Measurements from ENCODE around the gene ZBTB46. TPM values are rescaled to one million over a fixed set of nuclear protein-coding genes. Genes with fewer than 3 reads are reported as not detected.
A peak's percentile ranks its signal among the peaks of the same experiment; 100 is the strongest.
"Not testable (repeated sequence)": the region's sequence is repeated elsewhere in the genome, so short reads cannot be mapped to it uniquely, and the experiment has no call there.

Gene ZBTB46
- total and polyA plus RNA-seq, 4 donors, result 0.50 to 22.7 (median 9.7) TPM

GRCh38 chr20:63851548-63851943, 20.5 kb upstream of the ZBTB46 start:
- 77 to 81% methylated on average over 14 of the region's 14 CpGs for WGBS, 2 donors
- H3K9me3 ChIP-seq (ENCODE audit: control insufficient read depth, low read length); H3K4me1 ChIP-seq (ENCODE audit: control insufficient read depth in 1 of 2, insufficient read depth in 2 of 2, low read length in 2 of 2); H3K36me3 ChIP-seq (ENCODE audit: control insufficient read depth in 1 of 2, insufficient read depth in 2 of 2, low read length in 1 of 2); H3K27ac ChIP-seq (ENCODE audit: low read depth in 1 of 2, low read length in 2 of 2); DNase-seq; H3K27me3 ChIP-seq (ENCODE audit: control insufficient read depth in 1 of 2, insufficient read depth in 2 of 2, low read length in 1 of 2); ATAC-seq (ENCODE audit: low FRiP score); H3K4me3 ChIP-seq (ENCODE audit: low read length in 2 of 2); intact Hi-C loops (cut with DNase I): not testable (repeated sequence)

GRCh38 chr20:63850689-63851547, 19.9 kb upstream of the ZBTB46 start:
- H3K4me1 ChIP-seq (ENCODE audit: control insufficient read depth in 1 of 2, insufficient read depth in 2 of 2, low read length in 2 of 2), result no peaks in the 10 kb centered on the region
- H3K27me3 ChIP-seq (ENCODE audit: control insufficient read depth in 1 of 2, insufficient read depth in 2 of 2, low read length in 1 of 2), result no peaks in the 10 kb centered on the region
- intact Hi-C loops (cut with DNase I), result no loop called here
- H3K4me3 ChIP-seq (ENCODE audit: low read length in 2 of 2), result no peak overlapping the region
- no peaks in the 10 kb centered on the region for H3K36me3 ChIP-seq (ENCODE audit: control insufficient read depth in 1 of 2, insufficient read depth in 2 of 2, low read length in 1 of 2)
- ATAC-seq (ENCODE audit: low FRiP score), result no peak
- DNase-seq, result no peak
- H3K9me3 ChIP-seq (ENCODE audit: control insufficient read depth, low read length), result no peaks in the 10 kb centered on the region
- 57 to 59% methylated on average over 27 of the region's 27 CpGs for WGBS, 2 donors
- H3K27ac ChIP-seq (ENCODE audit: low read depth in 1 of 2, low read length in 2 of 2), result no peak overlapping the region

- H3K36me3 ChIP-seq (ENCODE audit: control insufficient read depth in 1 of 2, insufficient read depth in 2 of 2, low read length in 1 of 2), result no peaks in the 10 kb centered on the region
- H3K9me3 ChIP-seq (ENCODE audit: control insufficient read depth, low read length), result no peaks in the 10 kb centered on the region
- ATAC-seq (ENCODE audit: low FRiP score) (no peak), DNase-seq (no peak)
- H3K4me1 ChIP-seq (ENCODE audit: control insufficient read depth in 1 of 2, insufficient read depth in 2 of 2, low read length in 2 of 2), result no peaks in the 10 kb centered on the region
- H3K27me3 ChIP-seq (ENCODE audit: control insufficient read depth in 1 of 2, insufficient read depth in 2 of 2, low read length in 1 of 2), result no peaks in the 10 kb centered on the region
- no peak overlapping the region for H3K4me3 ChIP-seq (ENCODE audit: low read length in 2 of 2)
- WGBS, 2 donors, result 85 to 87% methylated on average over 27 to 28 of the region's 28 CpGs
- intact Hi-C loops (cut with DNase I), result no loop called here
- no peak overlapping the region for H3K27ac ChIP-seq (ENCODE audit: low read depth in 1 of 2, low read length in 2 of 2)
Observed at GRCh38 chr20:63848003-63848911, 17.2 kb upstream of the ZBTB46 start.

GRCh38 chr20:63847237-63848002, 16.4 kb upstream of the ZBTB46 start:
- H3K4me1 ChIP-seq (ENCODE audit: control insufficient read depth in 1 of 2, insufficient read depth in 2 of 2, low read length in 2 of 2), result no peaks in the 10 kb centered on the region
- no peaks in the 10 kb centered on the region for H3K27me3 ChIP-seq (ENCODE audit: control insufficient read depth in 1 of 2, insufficient read depth in 2 of 2, low read length in 1 of 2)
- H3K36me3 ChIP-seq (ENCODE audit: control insufficient read depth in 1 of 2, insufficient read depth in 2 of 2, low read length in 1 of 2), result no peaks in the 10 kb centered on the region
- intact Hi-C loops (cut with DNase I), result no loop called here
- H3K9me3 ChIP-seq (ENCODE audit: control insufficient read depth, low read length), result no peaks in the 10 kb centered on the region
- WGBS, 2 donors, result 70 to 77% methylated on average over 15 to 16 of the region's 16 CpGs
- no peak for ATAC-seq (ENCODE audit: low FRiP score)
- DNase-seq, result no peak
- H3K27ac ChIP-seq (ENCODE audit: low read depth in 1 of 2, low read length in 2 of 2), result no peak overlapping the region
- H3K4me3 ChIP-seq (ENCODE audit: low read length in 2 of 2), result no peak overlapping the region

GRCh38 chr20:63846888-63847236, 15.8 kb upstream of the ZBTB46 start:
- no peaks in the 10 kb centered on the region for H3K27me3 ChIP-seq (ENCODE audit: control insufficient read depth in 1 of 2, insufficient read depth in 2 of 2, low read length in 1 of 2)
- intact Hi-C loops (cut with DNase I), result no loop called here
- H3K27ac ChIP-seq (ENCODE audit: low read depth in 1 of 2, low read length in 2 of 2), result no peak overlapping the region
- ATAC-seq (ENCODE audit: low FRiP score) (no peak), DNase-seq (no peak)
- H3K9me3 ChIP-seq (ENCODE audit: control insufficient read depth, low read length), result no peaks in the 10 kb centered on the region
- WGBS, 2 donors, result 53 to 56% methylated on average over 3 of the region's 3 CpGs
- H3K4me1 ChIP-seq (ENCODE audit: control insufficient read depth in 1 of 2, insufficient read depth in 2 of 2, low read length in 2 of 2), result no peaks in the 10 kb centered on the region
- no peak overlapping the region for H3K4me3 ChIP-seq (ENCODE audit: low read length in 2 of 2)
- no peaks in the 10 kb centered on the region for H3K36me3 ChIP-seq (ENCODE audit: control insufficient read depth in 1 of 2, insufficient read depth in 2 of 2, low read length in 1 of 2)

- WGBS, 2 donors, result 1 to 2% methylated on average over 19 to 24 of the region's 24 CpGs
- Histone ChIP-seq H3K27me3 (ENCODE audit: control insufficient read depth in 1 of 2, insufficient read depth in 2 of 2, low read length in 1 of 2) (no peaks in the 10 kb centered on the region), H3K9me3 (ENCODE audit: control insufficient read depth, low read length) (no peaks in the 10 kb centered on the region), H3K4me3 (ENCODE audit: low read length in 2 of 2) (no peak overlapping the region), H3K36me3 (ENCODE audit: control insufficient read depth in 1 of 2, insufficient read depth in 2 of 2, low read length in 1 of 2) (no peaks in the 10 kb centered on the region), H3K27ac (ENCODE audit: low read depth in 1 of 2, low read length in 2 of 2) (no peak overlapping the region), H3K4me1 (ENCODE audit: control insufficient read depth in 1 of 2, insufficient read depth in 2 of 2, low read length in 2 of 2) (no peaks in the 10 kb centered on the region)
- DNase-seq (peak in 1 of 2 donors; percentile 82), ATAC-seq (ENCODE audit: low FRiP score) (peak; percentile 70)
- intact Hi-C loops (cut with DNase I), result no loop called here
Observed at GRCh38 chr20:63846128-63846771, 15.2 kb upstream of the ZBTB46 start.

- no peak overlapping the region for H3K27ac ChIP-seq (ENCODE audit: low read depth in 1 of 2, low read length in 2 of 2)
- H3K27me3 ChIP-seq (ENCODE audit: control insufficient read depth in 1 of 2, insufficient read depth in 2 of 2, low read length in 1 of 2), result no peaks in the 10 kb centered on the region
- 83 to 90% methylated on average over 9 of the region's 9 CpGs for WGBS, 2 donors
- H3K36me3 ChIP-seq (ENCODE audit: control insufficient read depth in 1 of 2, insufficient read depth in 2 of 2, low read length in 1 of 2), result no peaks in the 10 kb centered on the region
- DNase-seq, result no peak
- intact Hi-C loops (cut with DNase I), result no loop called here
- ATAC-seq (ENCODE audit: low FRiP score), result no peak
- H3K4me1 ChIP-seq (ENCODE audit: control insufficient read depth in 1 of 2, insufficient read depth in 2 of 2, low read length in 2 of 2), result no peaks in the 10 kb centered on the region
- H3K9me3 ChIP-seq (ENCODE audit: control insufficient read depth, low read length), result no peaks in the 10 kb centered on the region
- no peak overlapping the region for H3K4me3 ChIP-seq (ENCODE audit: low read length in 2 of 2)
Observed at GRCh38 chr20:63844511-63844991, 13.5 kb upstream of the ZBTB46 start.

GRCh38 chr20:63843778-63844177, 12.7 kb upstream of the ZBTB46 start:
- no peak for ATAC-seq (ENCODE audit: low FRiP score)
- Histone ChIP-seq H3K4me1 (ENCODE audit: control insufficient read depth in 1 of 2, insufficient read depth in 2 of 2, low read length in 2 of 2) (no peaks in the 10 kb centered on the region), H3K9me3 (ENCODE audit: control insufficient read depth, low read length) (no peaks in the 10 kb centered on the region), H3K36me3 (ENCODE audit: control insufficient read depth in 1 of 2, insufficient read depth in 2 of 2, low read length in 1 of 2) (no peaks in the 10 kb centered on the region), H3K27ac (ENCODE audit: low read depth in 1 of 2, low read length in 2 of 2) (no peak overlapping the region), H3K27me3 (ENCODE audit: control insufficient read depth in 1 of 2, insufficient read depth in 2 of 2, low read length in 1 of 2) (no peaks in the 10 kb centered on the region), H3K4me3 (ENCODE audit: low read length in 2 of 2) (no peak overlapping the region)
- no peak for DNase-seq
- WGBS, 2 donors, result 79 to 84% methylated on average over 16 of the region's 16 CpGs
- intact Hi-C loops (cut with DNase I), result no loop called here

Measured in aorta (tissue), 5 donors.